ENCODE measurements around the gene PLCXD1. TPM values are rescaled to one million over a fixed set of nuclear protein-coding genes. Genes with fewer than 3 reads are reported as not detected.

PLCXD1 gene
- total RNA-seq, 1 donor, result 3.3 TPM

DNA sequence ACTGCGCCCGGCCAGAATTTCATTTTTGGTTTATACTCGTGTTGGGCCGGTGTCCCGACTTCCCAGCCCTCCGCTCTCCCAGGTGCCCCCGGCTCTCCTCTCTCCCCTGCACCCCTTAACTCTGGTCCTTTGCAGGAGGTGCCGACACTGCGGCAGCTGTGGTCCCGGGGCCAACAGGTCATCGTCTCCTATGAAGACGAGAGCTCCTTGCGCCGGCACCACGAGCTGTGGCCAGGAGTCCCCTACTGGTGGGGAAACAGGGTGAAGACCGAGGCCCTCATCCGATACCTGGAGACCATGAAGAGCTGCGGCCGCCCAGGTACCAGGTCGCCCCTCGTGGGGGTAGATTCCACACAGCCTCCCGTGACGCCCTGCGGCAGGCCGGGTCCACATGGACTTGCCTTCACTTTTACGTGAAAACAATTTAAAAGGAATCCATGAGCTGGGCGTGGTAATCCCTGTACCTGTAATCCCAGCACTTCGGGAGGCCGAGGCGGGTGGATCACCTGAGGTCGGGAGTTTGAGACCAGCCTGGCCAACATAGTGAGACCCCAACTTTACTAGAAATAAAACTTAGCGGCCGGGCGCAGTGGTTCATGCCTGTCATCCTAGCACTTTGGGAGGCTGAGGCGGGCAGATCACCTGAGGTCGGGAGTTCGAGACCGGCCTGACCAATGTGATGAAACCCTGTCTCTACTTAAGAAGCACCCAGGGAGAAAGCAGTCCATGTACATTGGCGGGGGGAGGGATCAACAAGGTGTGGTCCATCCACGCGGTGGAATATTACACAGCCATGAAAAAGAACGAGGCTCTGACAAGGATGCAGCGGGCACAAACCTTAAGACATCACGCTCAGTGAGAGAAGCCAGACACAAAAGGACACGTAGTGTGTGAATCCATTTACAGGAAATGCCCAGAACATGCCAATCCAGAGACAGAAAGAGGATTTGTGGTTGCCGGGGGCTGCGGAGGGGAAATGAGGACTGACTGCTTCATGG lies 12.0 kb downstream of the PLCXD1 start:
- H3K4me3 ChIP-seq (ENCODE audit: insufficient read depth, low read length), result no peak overlapping the region
- no peak overlapping the region for H2AFZ ChIP-seq (ENCODE audit: low read length)
- no peaks in the 10 kb centered on the region for H3K79me2 ChIP-seq (ENCODE audit: insufficient read depth, low read length)
- H3K27ac ChIP-seq (ENCODE audit: low read depth, low read length), result no peak overlapping the region
- peak; percentile 80 for DNase-seq (ENCODE audit: insufficient read length, low spot score, missing footprints)
- TF ChIP-seq, protein P1, sequence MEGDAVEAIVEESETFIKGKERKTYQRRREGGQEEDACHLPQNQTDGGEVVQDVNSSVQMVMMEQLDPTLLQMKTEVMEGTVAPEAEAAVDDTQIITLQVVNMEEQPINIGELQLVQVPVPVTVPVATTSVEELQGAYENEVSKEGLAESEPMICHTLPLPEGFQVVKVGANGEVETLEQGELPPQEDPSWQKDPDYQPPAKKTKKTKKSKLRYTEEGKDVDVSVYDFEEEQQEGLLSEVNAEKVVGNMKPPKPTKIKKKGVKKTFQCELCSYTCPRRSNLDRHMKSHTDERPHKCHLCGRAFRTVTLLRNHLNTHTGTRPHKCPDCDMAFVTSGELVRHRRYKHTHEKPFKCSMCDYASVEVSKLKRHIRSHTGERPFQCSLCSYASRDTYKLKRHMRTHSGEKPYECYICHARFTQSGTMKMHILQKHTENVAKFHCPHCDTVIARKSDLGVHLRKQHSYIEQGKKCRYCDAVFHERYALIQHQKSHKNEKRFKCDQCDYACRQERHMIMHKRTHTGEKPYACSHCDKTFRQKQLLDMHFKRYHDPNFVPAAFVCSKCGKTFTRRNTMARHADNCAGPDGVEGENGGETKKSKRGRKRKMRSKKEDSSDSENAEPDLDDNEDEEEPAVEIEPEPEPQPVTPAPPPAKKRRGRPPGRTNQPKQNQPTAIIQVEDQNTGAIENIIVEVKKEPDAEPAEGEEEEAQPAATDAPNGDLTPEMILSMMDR (IDR thresholded peaks at IDR 0.05; ENCODE audit: extremely low read depth, low read depth, low read length), result no peak
- H4K20me1 ChIP-seq (ENCODE audit: insufficient read depth, low read length), result no peaks in the 10 kb centered on the region
- H3K9me3 ChIP-seq (ENCODE audit: low read depth, low read length), result no peaks in the 10 kb centered on the region
- no peaks in the 10 kb centered on the region for H3K4me1 ChIP-seq (ENCODE audit: insufficient read depth, low read length)
- H3K4me2 ChIP-seq (ENCODE audit: insufficient read depth, low read length), result no peak overlapping the region
- peaks cover 34% of the 10 kb centered on the region for H3K36me3 ChIP-seq (ENCODE audit: insufficient read depth, low read length)
- no peaks in the 10 kb centered on the region for H3K27me3 ChIP-seq (ENCODE audit: insufficient read depth, low read length)

DNA sequence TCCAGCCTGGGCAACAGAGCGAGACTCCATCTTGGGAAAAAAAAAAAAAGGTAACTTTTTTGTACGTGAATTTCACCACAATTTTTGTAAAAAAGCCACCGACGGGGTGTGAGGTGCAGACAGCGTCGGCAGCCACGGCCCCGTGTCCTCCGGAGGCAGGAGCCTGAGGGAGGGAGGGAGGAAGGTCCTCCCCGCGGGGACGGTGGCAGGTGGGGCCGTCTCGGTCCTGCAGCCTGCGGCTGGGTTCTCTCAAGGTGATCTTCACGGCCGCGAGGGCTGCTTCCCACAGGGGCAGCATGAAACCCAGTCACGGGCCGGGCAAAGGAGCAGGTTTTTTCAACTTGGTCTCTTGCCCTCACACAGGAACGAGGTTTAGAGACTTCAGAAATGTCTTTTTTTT lies 14.0 kb downstream of the PLCXD1 start:
- H3K4me2 ChIP-seq (ENCODE audit: insufficient read depth, low read length), result no peak overlapping the region
- no peaks in the 10 kb centered on the region for H3K79me2 ChIP-seq (ENCODE audit: insufficient read depth, low read length)
- no peaks in the 10 kb centered on the region for H3K9me3 ChIP-seq (ENCODE audit: low read depth, low read length)
- H3K27ac ChIP-seq (ENCODE audit: low read depth, low read length), result no peak overlapping the region
- H3K4me1 ChIP-seq (ENCODE audit: insufficient read depth, low read length), result no peaks in the 10 kb centered on the region
- DNase-seq (ENCODE audit: insufficient read length, low spot score, missing footprints), result peak; percentile 51
- TF ChIP-seq, protein P1 (IDR thresholded peaks at IDR 0.05; ENCODE audit: extremely low read depth, low read depth, low read length), result no peak
- H3K27me3 ChIP-seq (ENCODE audit: insufficient read depth, low read length), result no peaks in the 10 kb centered on the region
- no peak overlapping the region for H2AFZ ChIP-seq (ENCODE audit: low read length)
- H4K20me1 ChIP-seq (ENCODE audit: insufficient read depth, low read length), result no peaks in the 10 kb centered on the region
- no peak overlapping the region for H3K4me3 ChIP-seq (ENCODE audit: insufficient read depth, low read length)
- H3K36me3 ChIP-seq (ENCODE audit: insufficient read depth, low read length), result peaks cover 32% of the 10 kb centered on the region

DNA sequence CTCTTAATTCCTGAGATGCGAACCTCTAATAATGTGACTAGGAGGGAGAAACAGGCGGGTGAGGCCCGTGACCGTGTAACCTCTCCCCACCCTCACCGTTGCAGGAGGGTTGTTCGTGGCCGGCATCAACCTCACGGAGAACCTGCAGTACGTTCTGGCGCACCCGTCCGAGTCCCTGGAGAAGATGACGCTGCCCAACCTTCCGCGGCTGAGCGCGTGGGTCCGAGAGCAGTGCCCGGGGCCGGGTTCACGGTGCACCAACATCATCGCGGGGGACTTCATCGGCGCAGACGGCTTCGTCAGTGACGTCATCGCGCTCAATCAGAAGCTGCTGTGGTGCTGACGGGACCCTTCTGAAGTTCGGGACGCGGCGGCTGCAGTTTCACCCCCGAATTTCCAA lies 17.8 kb downstream of the PLCXD1 start:
- no peaks in the 10 kb centered on the region for H3K4me1 ChIP-seq (ENCODE audit: insufficient read depth, low read length)
- no peak for DNase-seq (ENCODE audit: insufficient read length, low spot score, missing footprints)
- TF ChIP-seq, protein P1 (IDR thresholded peaks at IDR 0.05; ENCODE audit: extremely low read depth, low read depth, low read length), result no peak

DNA sequence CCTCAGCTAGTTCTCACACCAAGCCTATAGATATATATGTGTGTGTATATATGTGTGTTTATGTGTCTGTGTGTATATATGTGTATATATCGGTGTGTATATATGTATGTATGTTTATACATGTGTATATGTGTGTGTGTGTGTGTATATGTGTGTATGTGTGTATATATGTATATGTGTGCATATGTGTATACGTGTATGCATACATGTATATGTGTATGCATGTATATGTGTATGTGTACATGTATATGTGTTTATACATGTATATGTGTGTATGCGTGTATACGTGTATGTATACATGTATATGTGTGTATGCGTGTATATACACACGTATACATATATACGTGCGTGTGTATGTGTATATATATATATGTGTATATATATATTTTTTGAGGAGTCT lies 19.2 kb downstream of the PLCXD1 start:
- Histone ChIP-seq H3K4me1 (ENCODE audit: insufficient read depth, low read length) (no peaks in the 10 kb centered on the region), H2AFZ (ENCODE audit: low read length) (no peak overlapping the region), H3K4me2 (ENCODE audit: insufficient read depth, low read length) (no peak overlapping the region), H3K79me2 (ENCODE audit: insufficient read depth, low read length) (no peaks in the 10 kb centered on the region), H3K9me3 (ENCODE audit: low read depth, low read length) (no peaks in the 10 kb centered on the region), H3K4me3 (ENCODE audit: insufficient read depth, low read length) (no peak overlapping the region), H3K36me3 (ENCODE audit: insufficient read depth, low read length) (peaks cover 26% of the 10 kb centered on the region), H3K27ac (ENCODE audit: low read depth, low read length) (no peak overlapping the region), H4K20me1 (ENCODE audit: insufficient read depth, low read length) (no peaks in the 10 kb centered on the region), H3K27me3 (ENCODE audit: insufficient read depth, low read length) (no peaks in the 10 kb centered on the region)
- TF ChIP-seq, protein P1 (IDR thresholded peaks at IDR 0.05; ENCODE audit: extremely low read depth, low read depth, low read length), result no peak
- no peak for DNase-seq (ENCODE audit: insufficient read length, low spot score, missing footprints)

More for the DNA sequence above, 17.8 kb downstream of the PLCXD1 start:
- H2AFZ ChIP-seq (ENCODE audit: low read length), result no peak overlapping the region
- no peaks in the 10 kb centered on the region for H3K9me3 ChIP-seq (ENCODE audit: low read depth, low read length)
- H4K20me1 ChIP-seq (ENCODE audit: insufficient read depth, low read length), result no peaks in the 10 kb centered on the region
- no peaks in the 10 kb centered on the region for H3K27me3 ChIP-seq (ENCODE audit: insufficient read depth, low read length)
- no peak overlapping the region for H3K4me2 ChIP-seq (ENCODE audit: insufficient read depth, low read length)
- H3K36me3 ChIP-seq (ENCODE audit: insufficient read depth, low read length), result peaks cover 26% of the 10 kb centered on the region
- no peaks in the 10 kb centered on the region for H3K79me2 ChIP-seq (ENCODE audit: insufficient read depth, low read length)
- H3K27ac ChIP-seq (ENCODE audit: low read depth, low read length), result no peak overlapping the region
- no peak overlapping the region for H3K4me3 ChIP-seq (ENCODE audit: insufficient read depth, low read length)
